ENCODE results near the gene AGBL5. TPM values are rescaled to one million over a fixed set of nuclear protein-coding genes. Genes with fewer than 3 reads are reported as not detected.

AGBL5 gene
- total and polyA plus RNA-seq, 2 donors (not counting 1 experiment from before 2014, with no cell fraction given) = 10.0 to 17.5 TPM

Other genes starting within 250 kb of the AGBL5 start
- gene DPYSL5, start 203.5 kb upstream of the AGBL5 start, total RNA-seq = not detected in 2 replicates
- not detected in 2 replicates for gene DPYSL5, start 203.5 kb upstream of the AGBL5 start, polyA plus RNA-seq
- 5.4 and 7.1 TPM in 2 replicates for gene MAPRE3, start 81.0 kb upstream of the AGBL5 start, total RNA-seq
- gene MAPRE3, start 81.0 kb upstream of the AGBL5 start, polyA plus RNA-seq = 6.7 and 9.8 TPM in 2 replicates
- 91.1 and 97.0 TPM in 2 replicates for gene TMEM214, start 18.7 kb upstream of the AGBL5 start, total RNA-seq
- gene TMEM214, start 18.7 kb upstream of the AGBL5 start, polyA plus RNA-seq = 68.6 and 80.1 TPM in 2 replicates
- 195 and 199 TPM in 2 replicates for gene OST4, start 20.0 kb downstream of the AGBL5 start, total RNA-seq
- 186 and 257 TPM in 2 replicates for gene OST4, start 20.0 kb downstream of the AGBL5 start, polyA plus RNA-seq
- 0.39 and 0.52 TPM in 2 replicates for gene EMILIN1, start 26.9 kb downstream of the AGBL5 start, total RNA-seq
- gene EMILIN1, start 26.9 kb downstream of the AGBL5 start, polyA plus RNA-seq = 0.24 and 0.27 TPM in 2 replicates
- gene KHK, start 35.1 kb downstream of the AGBL5 start, total RNA-seq = 4.0 and 5.5 TPM in 2 replicates
- 3.3 and 3.8 TPM in 2 replicates for gene KHK, start 35.1 kb downstream of the AGBL5 start, polyA plus RNA-seq
- not detected in 2 replicates for gene CGREF1, start 67.5 kb downstream of the AGBL5 start, total RNA-seq
- gene CGREF1, start 67.5 kb downstream of the AGBL5 start, polyA plus RNA-seq = not detected in 2 replicates
- gene ABHD1, start 72.1 kb downstream of the AGBL5 start, total RNA-seq = 0.73 and 1.5 TPM in 2 replicates
- 0.92 and 2.7 TPM in 2 replicates for gene ABHD1, start 72.1 kb downstream of the AGBL5 start, polyA plus RNA-seq
- 44.6 and 46.0 TPM in 2 replicates for gene PREB, start 83.0 kb downstream of the AGBL5 start, total RNA-seq
- 63.9 and 88.9 TPM in 2 replicates for gene PREB, start 83.0 kb downstream of the AGBL5 start, polyA plus RNA-seq
- gene PRR30, start 87.7 kb downstream of the AGBL5 start, total RNA-seq = not detected in 2 replicates
- gene PRR30, start 87.7 kb downstream of the AGBL5 start, polyA plus RNA-seq = not detected in 2 replicates
- gene TCF23, start 97.3 kb downstream of the AGBL5 start, total RNA-seq = 0.10 TPM in 1 of 2 replicates, not detected in the other
- not detected in 2 replicates for gene TCF23, start 97.3 kb downstream of the AGBL5 start, polyA plus RNA-seq
- 88.8 and 89.9 TPM in 2 replicates for gene ATRAID, start 160.4 kb downstream of the AGBL5 start, total RNA-seq
- gene ATRAID, start 160.4 kb downstream of the AGBL5 start, polyA plus RNA-seq = 106 and 117 TPM in 2 replicates
- 46.1 and 50.8 TPM in 2 replicates for gene SLC5A6, start 160.6 kb downstream of the AGBL5 start, total RNA-seq
- gene SLC5A6, start 160.6 kb downstream of the AGBL5 start, polyA plus RNA-seq = 52.6 and 82.3 TPM in 2 replicates
- 35.6 and 36.0 TPM in 2 replicates for gene CAD, start 165.7 kb downstream of the AGBL5 start, total RNA-seq
- 29.0 and 48.5 TPM in 2 replicates for gene CAD, start 165.7 kb downstream of the AGBL5 start, polyA plus RNA-seq
- gene SLC30A3, start 211.4 kb downstream of the AGBL5 start, total RNA-seq = not detected in 2 replicates
- gene SLC30A3, start 211.4 kb downstream of the AGBL5 start, polyA plus RNA-seq = 0.07 and 0.09 TPM in 2 replicates
- 0.39 TPM in 1 of 2 replicates, not detected in the other for gene DNAJC5G, start 223.8 kb downstream of the AGBL5 start, total RNA-seq
- not detected in 2 replicates for gene DNAJC5G, start 223.8 kb downstream of the AGBL5 start, polyA plus RNA-seq
- gene TRIM54, start 230.8 kb downstream of the AGBL5 start, total RNA-seq = not detected in 2 replicates
- gene TRIM54, start 230.8 kb downstream of the AGBL5 start, polyA plus RNA-seq = not detected in 2 replicates